Measurements from ENCODE around the gene TUBG2. TPM values are rescaled to one million over a fixed set of nuclear protein-coding genes. Genes with fewer than 3 reads are reported as not detected.

Gene TUBG2
- polyA plus RNA-seq, 1 of the 3 experiments (the other 2 are of a cell fraction) = 33.9 TPM

- DNase-seq = no peak
- peaks cover 4% of the 10 kb centered on the region for H3F3A ChIP-seq (replicated peaks; ENCODE audit: insufficient read depth)
- no peaks in the 10 kb centered on the region for H4K20me1 ChIP-seq (ENCODE audit: insufficient read depth)
- WGBS (ENCODE audit: low lambda C conversion rate) = 65% methylated on average over 3 of the region's 3 CpGs
- no peaks in the 10 kb centered on the region for H3K9me3 ChIP-seq
- no peaks in the 10 kb centered on the region for H3K4me1 ChIP-seq (ENCODE audit: control insufficient read depth in 1 of 2, insufficient read depth in 2 of 2, low read depth in 1 of 2, low read length in 1 of 2)
- H3K9ac ChIP-seq = no peak overlapping the region
- no peaks in the 10 kb centered on the region for H3K36me3 ChIP-seq (replicated peaks in 1 of 2; ENCODE audit: control insufficient read depth in 1 of 2, insufficient read depth in 2 of 2, low read length in 1 of 2)
- no peak overlapping the region for H3K4me3 ChIP-seq (ENCODE audit: low read depth in 2 of 2, low read length in 1 of 2)
- no peaks in the 10 kb centered on the region for H3K9me2 ChIP-seq
- ChIA-PET CTCF (no interaction called here), POLR2A (interaction anchor here (0.6 kb wide), 1 partner anchor 51 kb away, joined by 8 read pairs; no protein-coding TSS in a partner anchor)
- H3K27ac ChIP-seq (ENCODE audit: low read depth in 2 of 2, low read length in 1 of 2) = no peak overlapping the region
- H3K27me3 ChIP-seq (ENCODE audit: insufficient read depth) = no peaks in the 10 kb centered on the region
- H3K4me2 ChIP-seq = no peak overlapping the region
- no peak overlapping the region for H2AFZ ChIP-seq (ENCODE audit: low read depth)
- TF ChIP-seq ZBTB33 (IDR thresholded peaks at IDR 0.05; ENCODE audit: borderline replicate concordance, low read depth) (no peak), MEF2A (IDR thresholded peaks at IDR 0.05; ENCODE audit: borderline replicate concordance, low read depth) (no peak), FOXJ3 (CRISPR knock-in tag; IDR thresholded peaks at IDR 0.05) (no peak), ELF1 (IDR thresholded peaks at IDR 0.05) (no peak), PBX3 (IDR thresholded peaks at IDR 0.05) (no peak), MAX (IDR thresholded peaks at IDR 0.05; ENCODE audit: low read depth) (no peak), CTCF (IDR thresholded peaks at IDR 0.05) (no peak), RXRA (IDR thresholded peaks at IDR 0.05; ENCODE audit: borderline replicate concordance, low read depth) (no peak), POLR2AphosphoS5 (IDR thresholded peaks at IDR 0.05; ENCODE audit: low read depth, low read length) (no peak), EZH2phosphoT487 (IDR thresholded peaks at IDR 0.05; ENCODE audit: borderline replicate concordance, low read depth) (no peak), FOXM1 (IDR thresholded peaks at IDR 0.05; ENCODE audit: low read depth) (no peak), SIN3A (IDR thresholded peaks at IDR 0.05; ENCODE audit: borderline replicate concordance, low read depth, low read length) (no peak)
- no peaks in the 10 kb centered on the region for H3K79me2 ChIP-seq (ENCODE audit: insufficient read depth)
Observed at GRCh38 chr17:42629411-42630009, 29.6 kb upstream of the TUBG2 start.

Data from SK-N-SH (cell line).